CD4-positive, alpha-beta memory T cell (primary cell): ENCODE data around the gene ATP8A2. TPM values are rescaled to one million over a fixed set of nuclear protein-coding genes. Genes with fewer than 3 reads are reported as not detected.

ENCODE experiments used
- CTCF ChIA-PET: fragments of 350-600 bp; sonication (Branson Sonifier 250); formaldehyde crosslinking; loops from one replicate; lab custom pipeline; 2021; ENCODE audit warnings: inconsistent platforms; ENCODE audit not compliant: partially characterized antibody; lab: Charles Lee
- POLR2A ChIA-PET: fragments of 350-600 bp; sonication (Branson Sonifier 250); formaldehyde crosslinking; loops from one replicate; lab custom pipeline; 2021; ENCODE audit not compliant: partially characterized antibody; lab: Charles Lee
- DNase-seq, 5 donors: peaks; one replicate each; pipeline versions ENCODE4 v3.0.0 to v3.0.0-alpha.2; 2020 to 2022; ENCODE audit warnings: mixed read lengths in 1 of 5
- H3K27ac ChIP-seq: one replicate; pipeline ENCODE4 v1.7.0; 2013; ENCODE audit warnings: low read depth, low read length
- H3K27me3 ChIP-seq: 2 replicates; pipeline ENCODE4 v1.7.0; 2013; ENCODE audit warnings: mild to moderate bottlenecking, low read length, moderate library complexity; ENCODE audit not compliant: insufficient read depth
- H3K36me3 ChIP-seq: 2 replicates; pipeline ENCODE4 v1.7.0; 2013; ENCODE audit warnings: mild to moderate bottlenecking, low read length, moderate library complexity; ENCODE audit not compliant: insufficient read depth
- H3K4me1 ChIP-seq: 2 replicates; pipeline ENCODE4 v1.7.0; 2013; ENCODE audit warnings: mild to moderate bottlenecking, low read length, moderate library complexity; ENCODE audit not compliant: insufficient read depth
- H3K4me3 ChIP-seq, 2 donors: one replicate each; pipeline ENCODE4 v1.7.0; 2013; ENCODE audit warnings: low read length in 2 of 2, mild to moderate bottlenecking in 1 of 2
- H3K9me3 ChIP-seq, 2 donors: one replicate each; pipeline ENCODE4 v1.7.0; 2013; ENCODE audit warnings: low read length in 2 of 2, control low read depth in 1 of 2; ENCODE audit not compliant: control insufficient read depth in 1 of 2
- H3K27ac Mint-ChIP-seq, 7 donors: one replicate each; pipeline ENCODE4 v1.8.0; 2020 to 2021; ENCODE audit warnings: mixed read lengths in 7 of 7, mild to moderate bottlenecking in 6 of 7, inconsistent platforms in 3 of 7, moderate library complexity in 3 of 7
- H3K27me3 Mint-ChIP-seq, 2 donors: one replicate each; pipeline ENCODE4 v1.8.0; 2020 to 2021; ENCODE audit warnings: mixed read lengths in 2 of 2
- H3K36me3 Mint-ChIP-seq, 2 donors: one replicate each; pipeline ENCODE4 v1.8.0; 2020 to 2021; ENCODE audit warnings: mixed read lengths in 2 of 2, inconsistent platforms in 1 of 2, mild to moderate bottlenecking in 1 of 2
- H3K4me1 Mint-ChIP-seq, 4 donors: one replicate each; pipeline ENCODE4 v1.8.0; 2020 to 2021; ENCODE audit warnings: mixed read lengths in 4 of 4, mild to moderate bottlenecking in 1 of 4
- H3K4me3 Mint-ChIP-seq, 8 donors: one replicate each; pipeline ENCODE4 v1.8.0; 2020 to 2021; ENCODE audit warnings: mixed read lengths in 8 of 8, mild to moderate bottlenecking in 7 of 8, moderate library complexity in 6 of 8, inconsistent platforms in 3 of 8
- H3K9me3 Mint-ChIP-seq, 8 donors: one replicate each; pipeline ENCODE4 v1.8.0; 2020 to 2021; ENCODE audit warnings: mixed read lengths in 8 of 8, mild to moderate bottlenecking in 5 of 8, inconsistent platforms in 3 of 8, moderate library complexity in 1 of 8
- intact Hi-C: fragments of 100-400 bp; cut with micrococcal nuclease; formaldehyde crosslinking; loops from one replicate; pipeline ENCODE4 v1.15.1; 2023
- polyA plus RNA-seq, 2 donors: library from polyadenylated mRNA; unstranded; fragments of 300-500 nt; fragmentation: Illumina TruSeq; gene quantifications; one replicate each; pipeline ENCODE4 v1.2.3, GENCODE V29; 2021
- total RNA-seq, 2 experiments: library from RNA; stranded (reverse); gene quantifications; one replicate each; pipeline ENCODE4 v1.2.3, GENCODE V29; 2021

ATP8A2 gene
- total and polyA plus RNA-seq, 4 experiments from 2014 or later = 0.36 to 0.93 (median 0.67) TPM

DNA sequence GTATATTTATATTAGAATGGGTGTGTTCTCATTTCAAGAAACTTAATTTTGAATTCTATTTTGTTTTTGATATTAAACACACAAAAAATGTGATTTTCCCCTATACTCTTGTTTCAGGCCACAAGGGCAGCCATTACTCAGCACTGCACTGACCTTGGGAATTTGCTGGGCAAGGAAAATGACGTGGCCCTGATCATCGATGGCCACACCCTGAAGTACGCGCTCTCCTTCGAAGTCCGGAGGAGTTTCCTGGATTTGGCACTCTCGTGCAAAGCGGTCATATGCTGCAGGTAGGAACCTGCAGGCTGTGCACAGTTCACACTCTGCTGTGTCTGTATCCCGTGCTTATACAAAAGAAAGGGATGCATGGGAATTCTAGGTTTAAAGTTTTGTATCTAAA is 327.3 kb downstream of the ATP8A2 start:
- no peaks in the 10 kb centered on the region for H3K4me1 Mint-ChIP-seq
- H3K36me3 ChIP-seq = no peaks in the 10 kb centered on the region
- no peak overlapping the region for H3K4me3 ChIP-seq
- no peak overlapping the region for H3K4me3 Mint-ChIP-seq
- peaks cover 0 to 4% (median 0%) of the 10 kb centered on the region in 8 donors for H3K9me3 Mint-ChIP-seq
- no peaks in the 10 kb centered on the region for H3K4me1 ChIP-seq
- no peak overlapping the region for H3K27ac ChIP-seq
- ChIA-PET CTCF (no interaction called here), POLR2A (no interaction called here)
- no peaks in the 10 kb centered on the region for H3K9me3 ChIP-seq
- H3K27me3 ChIP-seq = no peaks in the 10 kb centered on the region
- no peak overlapping the region for H3K27ac Mint-ChIP-seq
- no peak for DNase-seq
- intact Hi-C loops = no loop called here
- H3K27me3 Mint-ChIP-seq = peaks cover 4 to 6% of the 10 kb centered on the region in 2 donors
- no peaks in the 10 kb centered on the region for H3K36me3 Mint-ChIP-seq

DNA sequence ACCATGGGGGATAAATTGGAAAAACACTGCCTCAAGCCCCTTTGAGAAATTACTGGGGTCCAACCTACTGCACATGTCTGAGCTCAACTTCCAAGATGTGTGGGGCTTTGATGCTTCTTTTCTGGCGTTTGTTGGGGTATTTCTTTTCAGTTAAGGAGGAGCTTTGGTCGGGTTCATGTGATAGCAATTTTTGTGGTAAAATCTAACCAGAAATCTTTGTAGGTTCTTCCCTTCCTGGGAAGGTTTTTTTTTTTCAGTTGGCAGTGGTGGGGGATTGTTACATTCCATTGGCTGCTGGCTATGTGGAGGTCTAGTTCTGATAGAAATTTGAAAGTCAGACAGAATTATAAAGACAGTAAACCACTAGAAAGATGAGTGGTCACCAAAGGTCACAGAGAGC is 327.8 kb downstream of the ATP8A2 start:
- no peaks in the 10 kb centered on the region for H3K36me3 ChIP-seq
- H3K9me3 ChIP-seq = no peaks in the 10 kb centered on the region
- no peak overlapping the region for H3K4me3 ChIP-seq
- no peak for DNase-seq
- peaks cover 0 to 4% (median 0%) of the 10 kb centered on the region in 8 donors for H3K9me3 Mint-ChIP-seq
- no peaks in the 10 kb centered on the region for H3K4me1 ChIP-seq
- H3K4me1 Mint-ChIP-seq = no peaks in the 10 kb centered on the region
- POLR2A ChIA-PET = no interaction called here
- intact Hi-C loops = no loop called here
- H3K36me3 Mint-ChIP-seq = no peaks in the 10 kb centered on the region
- no peak overlapping the region for H3K4me3 Mint-ChIP-seq
- no peak overlapping the region for H3K27ac ChIP-seq
- H3K27ac Mint-ChIP-seq = no peak overlapping the region
- H3K27me3 Mint-ChIP-seq = peaks cover 4 to 6% of the 10 kb centered on the region in 2 donors
- H3K27me3 ChIP-seq = no peaks in the 10 kb centered on the region
- CTCF ChIA-PET = no interaction called here

GRCh38 chr13:25701304-25701703 is 329.5 kb downstream of the ATP8A2 start:
- no peaks in the 10 kb centered on the region for H3K36me3 Mint-ChIP-seq
- peaks cover 0 to 4% (median 0%) of the 10 kb centered on the region in 8 donors for H3K9me3 Mint-ChIP-seq
- no peaks in the 10 kb centered on the region for H3K4me1 ChIP-seq
- no peak overlapping the region for H3K4me3 Mint-ChIP-seq
- intact Hi-C loops = no loop called here
- H3K27ac Mint-ChIP-seq = no peak overlapping the region
- no peaks in the 10 kb centered on the region for H3K4me1 Mint-ChIP-seq
- ChIA-PET CTCF (no interaction called here), POLR2A (no interaction called here)
- no peak for DNase-seq
- H3K27me3 Mint-ChIP-seq = peaks cover 4% of the 10 kb centered on the region in 2 donors
- H3K4me3 ChIP-seq = no peak overlapping the region
- no peaks in the 10 kb centered on the region for H3K9me3 ChIP-seq
- H3K27ac ChIP-seq = no peak overlapping the region
- no peaks in the 10 kb centered on the region for H3K36me3 ChIP-seq
- H3K27me3 ChIP-seq = no peaks in the 10 kb centered on the region

- no peaks in the 10 kb centered on the region for H3K36me3 ChIP-seq
- peaks cover 0 to 4% (median 0%) of the 10 kb centered on the region in 8 donors for H3K9me3 Mint-ChIP-seq
- H3K27ac ChIP-seq = no peak overlapping the region
- no peak overlapping the region for H3K4me3 ChIP-seq
- peaks cover 4% of the 10 kb centered on the region in 2 donors for H3K27me3 Mint-ChIP-seq
- no peak overlapping the region for H3K4me3 Mint-ChIP-seq
- no peak for DNase-seq
- ChIA-PET POLR2A (no interaction called here), CTCF (no interaction called here)
- no peaks in the 10 kb centered on the region for H3K4me1 ChIP-seq
- no peaks in the 10 kb centered on the region for H3K4me1 Mint-ChIP-seq
- intact Hi-C loops = no loop called here
- H3K27ac Mint-ChIP-seq = no peak overlapping the region
- no peaks in the 10 kb centered on the region for H3K36me3 Mint-ChIP-seq
- H3K9me3 ChIP-seq = no peaks in the 10 kb centered on the region
- no peaks in the 10 kb centered on the region for H3K27me3 ChIP-seq
These were observed 330.6 kb downstream of the ATP8A2 start for GRCh38 chr13:25702386-25702785.

GRCh38 chr13:25707726-25708125 is 336.0 kb downstream of the ATP8A2 start:
- H3K9me3 Mint-ChIP-seq = no peaks in the 10 kb centered on the region

DNA sequence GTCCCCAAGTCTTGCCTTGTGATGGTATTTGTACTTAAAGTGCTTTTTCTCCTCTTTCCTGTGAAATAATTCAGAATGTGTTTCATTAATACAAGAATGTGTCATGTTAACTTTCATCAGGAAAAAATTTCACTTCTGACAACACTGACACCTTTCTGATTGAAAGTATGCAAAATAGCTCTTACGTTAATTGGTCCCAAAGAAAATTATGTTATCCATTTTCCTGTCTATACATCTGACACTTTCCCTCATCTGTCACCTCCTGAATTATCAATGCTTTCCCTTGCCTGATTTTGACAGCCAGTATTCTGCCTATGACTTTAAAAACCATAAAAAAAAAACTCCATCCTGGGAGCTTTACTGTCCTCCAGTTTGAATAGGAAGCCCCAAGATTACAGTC is 336.5 kb downstream of the ATP8A2 start:
- DNase-seq = no peak
- Histone ChIP-seq H3K9me3 (no peaks in the 10 kb centered on the region), H3K4me3 (no peak overlapping the region), H3K36me3 (no peaks in the 10 kb centered on the region), H3K27me3 (no peaks in the 10 kb centered on the region), H3K4me1 (no peaks in the 10 kb centered on the region), H3K27ac (no peak overlapping the region)
- ChIA-PET POLR2A (no interaction called here), CTCF (interaction anchor here (0.6 kb wide), 1 partner anchor 329 kb away, joined by 3 read pairs; no protein-coding TSS in a partner anchor)
- Mint-ChIP-seq H3K4me3 (no peak overlapping the region), H3K36me3 (no peaks in the 10 kb centered on the region), H3K9me3 (no peaks in the 10 kb centered on the region), H3K4me1 (no peaks in the 10 kb centered on the region), H3K27ac (no peak overlapping the region), H3K27me3 (peaks cover 4% of the 10 kb centered on the region in 2 donors)
- intact Hi-C loops = no loop called here

More at GRCh38 chr13:25707726-25708125, 336.0 kb downstream of the ATP8A2 start:
- no peak overlapping the region for H3K27ac Mint-ChIP-seq
- H3K36me3 ChIP-seq = no peaks in the 10 kb centered on the region
- H3K9me3 ChIP-seq = no peaks in the 10 kb centered on the region
- H3K36me3 Mint-ChIP-seq = no peaks in the 10 kb centered on the region
- peaks cover 4% of the 10 kb centered on the region in 2 donors for H3K27me3 Mint-ChIP-seq
- DNase-seq = no peak
- no peak overlapping the region for H3K4me3 Mint-ChIP-seq
- no peaks in the 10 kb centered on the region for H3K27me3 ChIP-seq
- no peak overlapping the region for H3K4me3 ChIP-seq
- intact Hi-C loops = no loop called here
- H3K4me1 Mint-ChIP-seq = no peaks in the 10 kb centered on the region
- H3K27ac ChIP-seq = no peak overlapping the region
- ChIA-PET CTCF (no interaction called here), POLR2A (no interaction called here)
- no peaks in the 10 kb centered on the region for H3K4me1 ChIP-seq

- Histone ChIP-seq H3K27me3 (no peaks in the 10 kb centered on the region), H3K4me1 (no peaks in the 10 kb centered on the region), H3K4me3 (no peak overlapping the region), H3K9me3 (no peaks in the 10 kb centered on the region), H3K27ac (no peak overlapping the region), H3K36me3 (no peaks in the 10 kb centered on the region)
- Mint-ChIP-seq H3K4me1 (no peaks in the 10 kb centered on the region), H3K27me3 (peaks cover 4 to 5% of the 10 kb centered on the region in 2 donors), H3K36me3 (no peaks in the 10 kb centered on the region), H3K27ac (no peak overlapping the region), H3K4me3 (no peak overlapping the region), H3K9me3 (no peaks in the 10 kb centered on the region)
- intact Hi-C loops = no loop called here
- ChIA-PET CTCF (no interaction called here), POLR2A (no interaction called here)
- DNase-seq = no peak
These were observed 337.3 kb downstream of the ATP8A2 start for GRCh38 chr13:25709088-25709487.

DNA sequence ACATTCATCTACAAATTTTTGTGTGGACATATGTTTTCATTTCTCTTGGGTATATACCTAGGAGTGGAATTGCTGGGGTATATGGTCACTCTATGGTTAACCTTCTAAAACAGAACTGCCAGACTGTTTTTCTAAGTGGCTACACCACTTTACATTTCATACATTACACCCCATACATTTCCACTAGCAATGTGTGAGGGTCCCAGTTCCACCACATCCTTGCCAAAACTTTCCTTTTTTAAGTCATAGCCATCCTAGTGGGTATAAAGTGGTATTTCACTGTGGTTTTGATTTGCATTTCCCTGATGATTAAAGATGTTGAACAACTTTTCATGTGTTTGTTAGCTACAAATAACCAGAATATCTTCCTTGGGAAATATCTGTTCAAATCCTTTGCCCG is 344.0 kb downstream of the ATP8A2 start:
- Mint-ChIP-seq H3K9me3 (peaks cover 0 to 9% (median 0%) of the 10 kb centered on the region in 8 donors), H3K4me1 (no peaks in the 10 kb centered on the region), H3K36me3 (no peaks in the 10 kb centered on the region), H3K27ac (no peak overlapping the region), H3K4me3 (no peak overlapping the region), H3K27me3 (peaks cover 5 to 13% of the 10 kb centered on the region in 2 donors)
- intact Hi-C loops = no loop called here
- Histone ChIP-seq H3K36me3 (no peaks in the 10 kb centered on the region), H3K27me3 (no peaks in the 10 kb centered on the region), H3K9me3 (no peaks in the 10 kb centered on the region), H3K4me1 (no peaks in the 10 kb centered on the region), H3K27ac (no peak overlapping the region), H3K4me3 (no peak overlapping the region)
- no peak for DNase-seq
- ChIA-PET POLR2A (no interaction called here), CTCF (no interaction called here)
